Rectal smooth muscle tissue (tissue), 1 donor: ENCODE measurements around the gene CD109.
"Not testable (repeated sequence)": the region's sequence is repeated elsewhere in the genome, so short reads cannot be mapped to it uniquely, and the experiment has no call there.

Experiments
- H3K27ac ChIP-seq: one replicate; pipeline ENCODE4 v1.7.0; 2013; ENCODE audit warnings: low read depth, low read length, inconsistent platforms
- H3K27me3 ChIP-seq: one replicate; pipeline ENCODE4 v1.7.0; 2013; ENCODE audit warnings: low read length; ENCODE audit not compliant: control insufficient read depth, insufficient read depth
- H3K36me3 ChIP-seq: one replicate; pipeline ENCODE4 v1.7.0; 2013; ENCODE audit warnings: low read length; ENCODE audit not compliant: control insufficient read depth, insufficient read depth
- H3K4me1 ChIP-seq: one replicate; pipeline ENCODE4 v1.7.0; 2013; ENCODE audit warnings: low read length; ENCODE audit not compliant: control insufficient read depth, insufficient read depth
- H3K4me3 ChIP-seq: one replicate; pipeline ENCODE4 v1.7.0; 2013; ENCODE audit warnings: low read length
- H3K9ac ChIP-seq: one replicate; pipeline ENCODE4 v1.7.0; 2013; ENCODE audit warnings: low read length

The CD109 gene

DNA sequence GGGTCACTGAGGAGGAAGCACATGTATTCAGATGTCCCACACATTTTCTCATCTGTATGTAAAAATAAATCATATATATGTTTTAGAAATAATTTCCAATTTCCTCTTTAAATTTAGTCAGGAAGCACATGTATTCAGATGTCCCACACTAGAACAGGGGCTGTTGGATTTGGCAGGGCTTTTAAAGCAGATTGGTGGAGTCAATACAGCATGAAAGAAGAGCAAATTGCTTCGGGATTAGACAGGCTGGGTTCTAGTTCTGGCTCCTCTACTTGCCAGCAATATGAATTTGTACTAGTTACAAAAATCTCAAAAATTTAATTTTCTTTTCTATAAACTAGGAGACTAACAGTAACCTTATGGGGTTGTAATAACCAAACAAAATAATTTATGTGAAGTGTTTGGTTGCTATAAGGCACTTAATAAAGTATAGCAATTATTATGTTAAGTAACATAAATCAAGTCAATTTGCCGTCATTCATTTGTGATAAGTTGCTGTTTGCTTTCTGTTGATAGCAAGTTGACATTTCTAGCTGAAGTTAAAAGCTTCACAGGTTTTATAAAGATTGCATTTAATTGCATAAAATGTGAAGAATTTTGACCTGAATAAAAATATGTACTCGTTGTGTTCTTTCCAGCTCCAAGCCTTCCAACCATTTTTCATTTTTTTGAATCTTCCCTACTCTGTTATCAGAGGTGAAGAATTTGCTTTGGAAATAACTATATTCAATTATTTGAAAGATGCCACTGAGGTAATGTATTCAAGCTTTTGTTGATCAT, 88.9 kb downstream of the CD109 start:
- Histone ChIP-seq H3K27ac (no peak overlapping the region), H3K4me1 (peaks cover 3% of the 10 kb centered on the region), H3K9ac (no peak overlapping the region), H3K4me3 (no peak overlapping the region), H3K27me3 (no peaks in the 10 kb centered on the region), H3K36me3 (no peaks in the 10 kb centered on the region)

- H3K4me1 ChIP-seq: no peaks in the 10 kb centered on the region
- no peak overlapping the region for H3K27ac ChIP-seq
- H3K36me3 ChIP-seq: no peaks in the 10 kb centered on the region
- no peak overlapping the region for H3K9ac ChIP-seq
- H3K4me3 ChIP-seq: no peak overlapping the region
- H3K27me3 ChIP-seq: no peaks in the 10 kb centered on the region
Measured at GRCh38 chr6:73790574-73790973, 94.6 kb downstream of the CD109 start.

DNA sequence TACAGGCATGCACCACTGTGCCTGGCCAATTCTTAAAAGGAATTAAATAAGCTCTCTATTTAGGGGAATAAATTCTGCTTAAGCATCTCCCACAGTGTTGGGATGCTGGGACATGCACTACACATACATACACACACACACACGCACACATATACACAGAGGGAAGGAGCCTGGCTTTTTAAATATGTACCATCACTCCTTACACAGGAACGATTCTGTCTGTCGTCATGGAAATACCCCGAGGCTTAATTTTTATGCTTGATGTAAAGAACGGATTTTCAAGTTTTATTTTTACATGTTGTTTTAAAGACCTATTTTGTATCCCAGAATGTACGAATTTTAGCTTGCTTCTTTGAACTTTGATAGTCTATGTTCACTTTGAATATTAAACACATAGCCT, 95.3 kb downstream of the CD109 start:
- no peak overlapping the region for H3K9ac ChIP-seq
- no peaks in the 10 kb centered on the region for H3K27me3 ChIP-seq
- no peak overlapping the region for H3K4me3 ChIP-seq
- no peak overlapping the region for H3K27ac ChIP-seq
- H3K4me1 ChIP-seq: no peaks in the 10 kb centered on the region
- H3K36me3 ChIP-seq: no peaks in the 10 kb centered on the region

DNA sequence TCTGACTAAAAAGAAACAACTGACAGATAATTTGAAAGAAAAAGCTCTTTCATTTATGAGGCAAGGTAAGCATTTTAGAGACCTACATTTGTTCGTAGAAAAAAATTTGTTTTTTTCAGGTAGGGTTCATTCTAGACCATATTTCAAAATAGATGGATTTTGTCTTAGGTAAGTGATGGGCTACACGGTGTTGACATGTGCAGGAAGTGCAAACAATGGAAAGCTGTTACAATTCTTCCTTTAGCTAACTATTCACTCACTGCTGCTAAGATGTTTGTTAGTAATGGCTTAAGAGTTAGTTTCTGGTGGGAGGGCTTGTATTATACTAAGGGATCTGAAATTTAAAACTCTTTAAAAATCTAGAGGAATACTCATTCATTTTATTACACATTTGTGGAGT, 96.7 kb downstream of the CD109 start:
- no peak overlapping the region for H3K4me3 ChIP-seq
- H3K36me3 ChIP-seq: no peaks in the 10 kb centered on the region
- no peak overlapping the region for H3K27ac ChIP-seq
- H3K27me3 ChIP-seq: no peaks in the 10 kb centered on the region
- H3K9ac ChIP-seq: no peak overlapping the region
- no peaks in the 10 kb centered on the region for H3K4me1 ChIP-seq

GRCh38 chr6:73796881-73797280, 100.9 kb downstream of the CD109 start:
- Histone ChIP-seq H3K4me3 (no peak overlapping the region), H3K4me1 (no peaks in the 10 kb centered on the region), H3K27me3 (no peaks in the 10 kb centered on the region), H3K27ac (no peak overlapping the region), H3K36me3 (no peaks in the 10 kb centered on the region), H3K9ac (no peak overlapping the region)

DNA sequence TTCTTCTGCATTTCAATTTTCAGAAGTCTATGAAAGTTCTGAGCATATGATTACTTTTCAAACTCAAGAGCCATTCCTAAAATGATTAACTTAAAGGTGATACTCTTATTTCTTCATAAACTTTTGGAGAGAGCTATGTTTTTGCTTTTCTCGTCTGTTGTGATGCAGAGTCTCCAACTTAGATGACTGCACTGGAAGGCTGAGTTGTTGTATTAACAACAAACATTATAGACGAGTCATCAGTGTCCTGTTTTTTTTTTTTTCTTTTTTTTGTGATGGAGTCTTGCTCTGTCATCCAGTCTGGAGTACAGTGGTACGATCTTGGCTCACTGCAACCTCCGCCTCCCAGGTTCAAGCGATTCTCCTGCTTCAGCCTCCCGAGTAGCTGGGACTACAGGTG, 101.9 kb downstream of the CD109 start:
- Histone ChIP-seq H3K4me3 (no peak overlapping the region), H3K27ac (no peak overlapping the region), H3K36me3 (no peaks in the 10 kb centered on the region), H3K27me3 (no peaks in the 10 kb centered on the region), H3K4me1 (no peaks in the 10 kb centered on the region), H3K9ac (no peak overlapping the region)

GRCh38 chr6:73798592-73798991, 102.6 kb downstream of the CD109 start:
- H3K9ac ChIP-seq: no peak overlapping the region
- H3K27ac ChIP-seq: no peak overlapping the region
- H3K4me1 ChIP-seq: no peaks in the 10 kb centered on the region
- no peaks in the 10 kb centered on the region for H3K27me3 ChIP-seq
- H3K36me3 ChIP-seq: no peaks in the 10 kb centered on the region
- no peak overlapping the region for H3K4me3 ChIP-seq

GRCh38 chr6:73800997-73801396, 105.0 kb downstream of the CD109 start:
- Histone ChIP-seq H3K27me3 (no peaks in the 10 kb centered on the region), H3K4me3 (no peak overlapping the region), H3K9ac (no peak overlapping the region), H3K4me1 (peaks cover 2% of the 10 kb centered on the region), H3K36me3 (no peaks in the 10 kb centered on the region), H3K27ac (no peak overlapping the region)

DNA sequence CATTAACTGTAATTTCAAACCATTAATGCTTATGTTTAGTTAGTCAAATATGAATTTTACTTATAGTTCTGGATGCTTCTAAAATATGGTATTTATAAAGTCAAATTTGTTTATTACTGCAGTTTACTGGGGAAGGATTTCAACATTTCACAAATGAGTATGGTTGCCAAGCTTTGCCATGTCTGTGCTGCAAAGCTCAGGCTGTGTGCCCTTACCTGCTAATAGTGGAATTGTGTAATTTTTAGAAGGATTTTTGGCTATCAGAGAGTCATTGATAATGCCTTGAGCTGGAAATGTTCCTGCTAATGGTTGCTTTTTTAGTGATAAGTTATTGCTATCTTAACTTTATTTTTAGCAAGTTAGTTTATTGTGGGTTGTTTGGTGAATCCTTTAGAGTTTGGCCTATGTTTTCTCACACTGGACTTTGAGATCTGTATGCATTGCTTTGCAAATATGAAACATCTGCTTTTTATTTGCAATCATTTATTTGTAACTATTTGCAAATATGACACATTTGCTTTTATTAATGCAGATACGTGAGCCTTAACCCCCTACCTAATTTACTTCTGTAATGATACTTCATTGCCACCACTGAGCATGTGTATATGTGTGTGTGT, 105.8 kb downstream of the CD109 start:
- Histone ChIP-seq H3K27me3 (no peaks in the 10 kb centered on the region), H3K4me3 (no peak overlapping the region), H3K9ac (no peak overlapping the region), H3K36me3 (no peaks in the 10 kb centered on the region), H3K4me1 (peaks cover 2% of the 10 kb centered on the region), H3K27ac (no peak overlapping the region)

DNA sequence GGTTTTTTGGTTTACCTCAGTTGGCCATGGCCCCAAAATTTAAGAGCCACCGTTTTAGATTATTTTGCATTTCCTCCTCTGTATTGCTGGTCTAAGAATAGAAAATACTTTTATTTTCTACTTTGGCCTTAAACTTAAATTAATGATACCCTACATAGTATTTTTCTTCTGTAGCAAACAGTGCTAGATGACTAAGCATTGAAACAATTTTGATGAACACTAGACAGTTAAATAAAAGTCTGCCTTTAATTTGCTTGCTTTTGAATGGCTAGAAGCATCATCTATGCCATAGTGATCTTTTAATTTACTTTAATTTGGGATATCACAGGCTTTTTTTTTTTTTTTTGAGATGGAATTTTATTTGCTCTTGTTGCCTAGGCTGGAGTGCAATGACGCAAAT, 106.4 kb downstream of the CD109 start:
- no peaks in the 10 kb centered on the region for H3K27me3 ChIP-seq
- H3K27ac ChIP-seq: no peak overlapping the region
- H3K36me3 ChIP-seq: no peaks in the 10 kb centered on the region
- H3K4me3 ChIP-seq: no peak overlapping the region
- H3K4me1 ChIP-seq: peaks cover 2% of the 10 kb centered on the region
- no peak overlapping the region for H3K9ac ChIP-seq

DNA sequence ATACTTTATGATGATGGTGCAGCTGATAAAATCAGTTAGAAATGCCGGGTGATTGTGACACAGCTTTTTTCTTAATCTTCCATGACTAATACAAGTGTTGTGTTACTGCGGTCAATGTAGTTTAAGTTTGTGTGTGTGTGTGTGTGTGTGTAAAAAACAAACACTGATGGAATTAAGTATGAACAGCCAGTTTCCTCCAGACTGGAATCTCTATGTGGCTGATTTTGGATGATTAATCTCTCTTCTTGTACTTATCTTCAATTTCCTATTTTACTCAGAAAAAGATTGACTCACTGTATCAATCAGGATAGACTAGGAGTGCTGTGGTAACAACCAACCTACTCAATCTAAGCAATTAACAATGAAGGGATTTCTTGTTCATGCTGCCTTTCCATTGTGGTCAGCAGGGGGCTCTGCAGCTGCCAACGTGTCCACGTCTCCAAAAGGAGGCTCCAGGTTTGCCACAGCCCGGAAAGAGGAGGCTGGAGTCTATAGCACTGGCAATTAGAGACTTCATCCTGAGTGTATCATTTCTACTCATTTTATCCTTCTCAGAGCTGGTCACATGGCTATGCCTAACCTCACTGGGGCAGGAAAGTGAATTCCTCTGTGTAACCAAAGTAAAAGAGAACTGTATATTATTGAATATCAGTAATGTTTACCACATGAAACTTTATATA, 107.7 kb downstream of the CD109 start:
- no peak overlapping the region for H3K27ac ChIP-seq
- no peaks in the 10 kb centered on the region for H3K36me3 ChIP-seq

DNA sequence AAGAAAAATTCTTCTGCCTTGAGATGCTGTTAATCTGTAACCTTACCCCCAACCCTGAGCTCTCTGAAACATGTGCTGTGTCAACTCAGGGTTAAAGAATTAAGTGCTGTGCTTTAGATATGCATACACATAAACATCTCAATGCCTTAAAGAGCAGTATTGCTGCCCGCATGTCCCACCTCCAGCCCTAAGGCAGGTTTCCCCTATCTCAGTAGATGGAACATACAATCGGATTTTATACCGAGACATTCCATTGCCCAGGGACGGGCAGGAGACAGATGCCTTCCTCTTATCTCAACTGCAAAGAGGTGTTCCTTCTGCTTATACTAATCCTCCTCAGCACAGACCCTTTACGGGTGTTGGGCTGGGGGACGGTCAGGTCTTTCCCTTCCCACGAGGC, 109.2 kb downstream of the CD109 start:
- H3K36me3 ChIP-seq, H3K4me3 ChIP-seq, H3K27ac ChIP-seq, H3K4me1 ChIP-seq, H3K9ac ChIP-seq, H3K27me3 ChIP-seq: not testable (repeated sequence)

More for the DNA sequence above, 107.7 kb downstream of the CD109 start:
- peaks cover 2% of the 10 kb centered on the region for H3K4me1 ChIP-seq
- no peak overlapping the region for H3K9ac ChIP-seq
- H3K4me3 ChIP-seq: no peak overlapping the region
- H3K27me3 ChIP-seq: no peaks in the 10 kb centered on the region
